Naive B cell (primary cell): ENCODE results near the gene ZNF70. TPM values are rescaled to one million over a fixed set of nuclear protein-coding genes. Genes with fewer than 3 reads are reported as not detected.
A peak's percentile ranks its signal among the peaks of the same experiment; 100 is the strongest.

Experiments
- ATAC-seq, 2 donors: fragments of 150-1000 bp; cut with Tn5 transposase; 2 replicates each; pipeline ENCODE4 v1.10.0; 2021; ENCODE audit warnings: low read depth in 2 of 2, mild to moderate bottlenecking in 2 of 2, moderate library complexity in 2 of 2
- DNase-seq: peaks from one replicate; pipeline ENCODE4 v3.0.0; 2022
- H3K27ac Mint-ChIP-seq, 6 donors: one replicate each; pipeline ENCODE4 v1.8.0; 2020 to 2022; ENCODE audit warnings: mild to moderate bottlenecking in 6 of 6, mixed read lengths in 6 of 6, moderate library complexity in 5 of 6, inconsistent platforms in 2 of 6
- H3K27me3 Mint-ChIP-seq, 3 donors: one replicate each; pipeline ENCODE4 v1.8.0; 2021 to 2022; ENCODE audit warnings: mixed read lengths in 3 of 3, mild to moderate bottlenecking in 1 of 3
- H3K36me3 Mint-ChIP-seq, 2 donors: one replicate each; pipeline ENCODE4 v1.8.0; 2020 to 2022; ENCODE audit warnings: mixed read lengths in 2 of 2, inconsistent platforms in 1 of 2, mild to moderate bottlenecking in 1 of 2
- H3K4me1 Mint-ChIP-seq, 3 donors: one replicate each; pipeline ENCODE4 v1.8.0; 2020 to 2022; ENCODE audit warnings: mixed read lengths in 3 of 3, inconsistent platforms in 1 of 3, mild to moderate bottlenecking in 1 of 3, moderate library complexity in 1 of 3
- H3K4me3 Mint-ChIP-seq, 8 donors: one replicate each; pipeline ENCODE4 v1.8.0; 2020 to 2022; ENCODE audit warnings: mild to moderate bottlenecking in 8 of 8, mixed read lengths in 8 of 8, moderate library complexity in 8 of 8, inconsistent platforms in 2 of 8
- H3K9me3 Mint-ChIP-seq, 7 donors: one replicate each; pipeline ENCODE4 v1.8.0; 2020 to 2022; ENCODE audit warnings: mixed read lengths in 7 of 7, mild to moderate bottlenecking in 5 of 7, inconsistent platforms in 2 of 7, moderate library complexity in 1 of 7
- polyA plus RNA-seq, 6 donors: library from polyadenylated mRNA; unstranded; fragments of 300-500 nt; fragmentation: Illumina TruSeq; gene quantifications; one replicate each; pipeline ENCODE4 v1.2.3, GENCODE V29; 2021; ENCODE audit warnings: low read depth in 6 of 6

Gene ZNF70
- polyA plus RNA-seq: 1 to 10 TPM in 1 of 6 donors, under 1 TPM in 4, not detected in 1; 0.22 to 1.0 (median 0.47) TPM

DNA sequence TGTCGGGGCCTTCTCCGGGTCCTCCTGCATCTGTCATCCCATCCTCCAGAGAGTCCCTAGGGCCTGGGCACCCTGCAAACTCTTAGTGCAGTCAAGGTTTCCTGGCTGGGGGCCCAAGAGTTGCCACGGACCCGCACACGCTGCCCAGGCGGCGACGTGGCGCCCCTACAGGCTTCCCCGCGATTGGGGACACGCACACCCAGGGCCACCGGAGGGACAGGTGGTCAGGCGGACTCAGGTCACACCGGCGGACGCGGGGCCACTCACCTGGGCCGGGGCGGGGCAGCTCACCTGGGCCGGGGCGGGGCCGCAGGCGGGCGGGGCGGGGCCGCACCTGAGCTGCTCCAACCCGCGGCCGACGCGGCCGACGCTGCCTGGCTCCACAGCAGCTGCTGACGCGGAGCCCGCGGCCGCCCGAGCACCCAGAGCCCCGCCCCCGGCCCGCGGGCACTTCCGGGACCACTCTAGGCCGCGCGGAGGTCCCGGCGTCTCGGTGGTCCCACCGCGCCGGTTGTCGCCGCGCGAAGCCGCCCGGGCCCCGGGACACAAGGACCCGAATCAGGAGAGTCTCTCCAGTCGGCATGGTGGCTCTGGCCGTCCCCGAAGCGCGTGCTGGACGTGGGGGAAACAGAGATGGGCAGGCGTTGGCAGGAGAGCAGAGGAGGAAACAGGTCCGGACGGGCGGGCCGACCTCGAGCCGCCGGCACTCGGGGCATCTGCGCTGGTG, at the start of gene ZNF70:
Gene ZNF70, minus strand, starts transcription at position 399 of the 727 bp plus-strand sequence. CDS start 5,972 bp downstream, outside the sequence.
- H3K36me3 Mint-ChIP-seq: no peaks in the 10 kb centered on the region
- H3K4me1 Mint-ChIP-seq: peaks cover 50 to 68% (median 60%) of the 10 kb centered on the region in 3 donors
- H3K9me3 Mint-ChIP-seq: no peaks in the 10 kb centered on the region
- peak within 1 kb of the TSS; percentile 91 to 99 (median 97) for H3K4me3 Mint-ChIP-seq
- peak within 1 kb of the TSS; percentile 99 to 100 (median 100) for H3K27ac Mint-ChIP-seq
- DNase-seq (peak; percentile 86), ATAC-seq (peak; percentile 56 to 62)
- no peaks in the 10 kb centered on the region for H3K27me3 Mint-ChIP-seq

DNA sequence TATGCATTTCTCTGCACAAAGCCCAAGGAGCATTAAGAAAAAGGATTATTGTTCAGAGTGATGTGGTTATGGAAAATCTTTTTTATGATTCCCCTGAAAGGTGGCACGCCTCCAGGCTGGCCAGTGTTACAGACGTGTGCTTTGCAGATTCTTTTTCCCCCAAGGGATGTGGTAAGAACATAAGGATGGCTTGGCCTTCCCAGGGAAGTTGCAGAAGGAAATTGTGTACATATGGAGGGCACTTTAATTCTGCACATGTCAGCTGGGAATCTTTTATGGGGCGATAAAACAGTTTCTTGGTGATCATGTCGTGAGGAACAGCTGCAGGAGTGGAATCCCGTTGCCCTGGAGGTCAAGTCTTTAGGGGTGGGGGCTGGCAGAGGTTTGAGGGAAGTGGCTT, 45.5 kb upstream of the ZNF70 start:
- Mint-ChIP-seq H3K4me3 (no peak overlapping the region), H3K36me3 (peaks cover 22 to 32% of the 10 kb centered on the region in 2 donors), H3K4me1 (peaks cover 29 to 38% (median 29%) of the 10 kb centered on the region in 3 donors), H3K27ac (peak overlapping the region in 4 of 6 donors; percentile 6 to 46 (median 28)), H3K27me3 (no peaks in the 10 kb centered on the region), H3K9me3 (peaks cover 0 to 3% (median 0%) of the 10 kb centered on the region in 7 donors)
- DNase-seq: no peak
- no peak for ATAC-seq

DNA sequence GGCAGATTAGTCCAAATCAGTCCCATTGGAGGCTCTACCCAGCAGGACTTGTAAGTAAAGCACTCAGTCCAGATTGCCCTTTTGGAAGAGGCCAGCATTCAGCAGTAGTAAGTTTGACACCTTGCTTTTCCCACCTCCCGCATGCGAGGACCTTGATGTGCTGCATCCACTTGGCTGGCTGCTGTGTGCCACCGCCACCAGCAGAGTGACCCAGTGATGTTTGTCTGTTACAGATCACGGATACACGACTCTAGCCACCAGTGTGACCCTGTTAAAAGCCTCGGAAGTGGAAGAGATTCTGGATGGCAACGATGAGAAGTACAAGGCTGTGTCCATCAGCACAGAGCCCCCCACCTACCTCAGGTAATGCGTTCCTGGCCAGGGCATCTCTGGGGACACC, 42.4 kb upstream of the ZNF70 start:
- Mint-ChIP-seq H3K27ac (peak overlapping the region in 2 of 6 donors; percentile 36 to 75), H3K27me3 (no peaks in the 10 kb centered on the region), H3K4me3 (peak overlapping the region in 2 of 8 donors; percentile 29 to 57), H3K9me3 (no peaks in the 10 kb centered on the region), H3K36me3 (peaks cover 20 to 21% of the 10 kb centered on the region in 2 donors), H3K4me1 (peaks cover 13 to 30% (median 22%) of the 10 kb centered on the region in 3 donors)
- no peak for ATAC-seq
- DNase-seq: no peak

DNA sequence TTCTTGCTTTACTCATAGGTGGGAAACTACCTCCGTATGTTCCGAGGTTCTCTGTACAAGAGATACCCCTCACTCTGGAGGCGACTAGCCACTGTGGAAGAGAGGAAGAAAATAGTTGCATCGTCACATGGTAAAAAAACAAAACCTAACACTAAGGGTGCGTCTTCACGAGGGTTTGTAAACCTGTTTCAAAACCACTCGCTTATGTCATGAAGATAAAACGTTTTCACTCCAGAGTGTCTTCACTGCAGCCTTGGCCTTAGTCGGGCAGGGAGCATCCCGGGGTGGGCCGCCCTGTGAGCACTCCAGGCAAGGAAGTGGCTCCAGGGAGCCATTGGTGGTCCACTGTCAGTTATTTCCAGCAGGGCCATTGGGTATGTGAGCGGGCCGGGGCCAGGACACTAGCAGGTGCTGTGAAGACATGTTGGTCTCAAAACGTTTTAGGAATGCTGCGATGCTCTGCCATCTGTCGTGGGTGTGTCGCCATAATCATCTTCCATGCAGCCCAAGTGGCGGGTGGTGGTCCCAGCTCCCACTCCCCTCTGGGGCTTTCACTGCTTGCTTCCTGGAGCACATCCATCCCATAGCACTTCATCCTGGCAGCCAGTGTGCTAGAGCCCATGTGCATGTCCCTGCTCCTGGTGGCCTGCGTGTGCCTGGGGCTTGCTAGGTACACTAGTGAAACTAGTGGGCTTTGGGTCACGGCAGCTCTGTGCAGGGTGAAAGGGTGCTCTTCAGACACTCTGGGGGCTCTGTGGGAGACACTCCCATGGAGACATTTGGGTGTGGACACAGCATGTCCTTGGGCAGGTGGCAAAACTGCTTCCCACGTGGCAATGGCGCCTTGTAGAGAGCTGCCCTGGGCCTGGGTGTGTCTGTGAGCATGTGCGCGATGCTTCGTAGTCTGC, 41.1 kb upstream of the ZNF70 start:
- H3K4me1 Mint-ChIP-seq: peaks cover 13 to 36% (median 22%) of the 10 kb centered on the region in 3 donors
- DNase-seq: no peak
- no peak for ATAC-seq
- peak overlapping the region in 3 of 6 donors; percentile 29 to 92 (median 36) for H3K27ac Mint-ChIP-seq
- no peaks in the 10 kb centered on the region for H3K9me3 Mint-ChIP-seq
- H3K4me3 Mint-ChIP-seq: peak overlapping the region in 1 of 8 donors; percentile 15
- no peaks in the 10 kb centered on the region for H3K27me3 Mint-ChIP-seq
- H3K36me3 Mint-ChIP-seq: peaks cover 20 to 21% of the 10 kb centered on the region in 2 donors

GRCh38 chr22:23790819-23791737, 40.2 kb upstream of the ZNF70 start:
- Mint-ChIP-seq H3K4me1 (peaks cover 13 to 42% (median 25%) of the 10 kb centered on the region in 3 donors), H3K27me3 (no peaks in the 10 kb centered on the region), H3K27ac (no peak overlapping the region), H3K9me3 (no peaks in the 10 kb centered on the region), H3K4me3 (no peak overlapping the region), H3K36me3 (peaks cover 12 to 14% of the 10 kb centered on the region in 2 donors)
- no peak for DNase-seq
- ATAC-seq: no peak

DNA sequence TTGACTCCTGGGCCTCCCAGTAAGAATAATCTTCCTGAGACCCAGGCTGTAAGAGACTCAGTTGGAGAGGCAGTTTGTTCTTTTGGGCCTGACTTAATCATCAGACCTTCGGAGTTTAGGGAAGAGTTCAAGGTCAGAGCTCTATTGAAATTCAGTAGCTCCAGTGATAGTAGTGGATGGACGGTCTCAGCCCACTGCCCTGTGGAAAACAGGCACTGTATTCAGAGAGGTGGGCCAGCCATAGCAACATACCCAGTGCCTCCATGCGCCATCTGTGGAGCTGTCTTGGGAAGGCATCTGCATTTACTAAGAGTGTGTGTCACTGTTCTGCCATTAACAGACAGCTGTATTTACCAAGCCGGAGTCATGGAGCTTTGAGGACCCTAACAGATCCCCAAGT, 38.7 kb upstream of the ZNF70 start:
- H3K9me3 Mint-ChIP-seq: no peaks in the 10 kb centered on the region

GRCh38 chr22:23789121-23789520, 38.2 kb upstream of the ZNF70 start:
- Mint-ChIP-seq H3K36me3 (peaks cover 12% of the 10 kb centered on the region in 2 donors), H3K4me1 (peaks cover 19 to 50% (median 29%) of the 10 kb centered on the region in 3 donors), H3K27ac (peak overlapping the region in 2 of 6 donors; percentile 38 to 69), H3K4me3 (peak overlapping the region; percentile 19 to 95 (median 66)), H3K9me3 (no peaks in the 10 kb centered on the region), H3K27me3 (no peaks in the 10 kb centered on the region)
- ATAC-seq: no peak
- no peak for DNase-seq

More for the DNA sequence above, 38.7 kb upstream of the ZNF70 start:
- Mint-ChIP-seq H3K4me1 (peaks cover 14 to 45% (median 25%) of the 10 kb centered on the region in 3 donors), H3K27ac (peak overlapping the region in 3 of 6 donors; percentile 32 to 89 (median 69)), H3K27me3 (no peaks in the 10 kb centered on the region), H3K36me3 (peaks cover 12% of the 10 kb centered on the region in 2 donors), H3K4me3 (peak overlapping the region; percentile 19 to 95 (median 48))
- DNase-seq (no peak), ATAC-seq (no peak)

DNA sequence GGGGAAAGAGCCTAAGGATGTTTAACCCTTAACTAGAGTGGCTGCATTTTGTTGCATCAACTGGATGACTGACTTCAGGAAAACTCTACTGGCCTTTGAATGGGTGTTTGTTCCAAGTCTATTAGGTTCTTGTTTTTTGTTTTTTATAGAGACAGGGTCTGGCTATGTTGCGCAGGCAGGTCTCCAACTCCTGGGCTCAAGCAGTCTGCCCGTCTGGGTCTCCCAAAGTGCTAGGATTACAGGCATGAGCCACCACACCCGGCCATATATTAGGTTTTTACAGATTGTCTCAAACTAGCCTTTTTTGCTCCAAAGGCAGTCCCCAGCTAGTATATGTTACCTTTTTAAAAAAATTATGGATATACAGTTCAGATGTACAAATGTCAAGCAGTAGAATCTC, 37.0 kb upstream of the ZNF70 start:
- Mint-ChIP-seq H3K4me1 (peaks cover 20 to 52% (median 24%) of the 10 kb centered on the region in 3 donors), H3K27me3 (no peaks in the 10 kb centered on the region), H3K9me3 (no peaks in the 10 kb centered on the region), H3K4me3 (peak overlapping the region; percentile 83 to 96 (median 93)), H3K27ac (peak overlapping the region in 5 of 6 donors; percentile 85 to 98 (median 95)), H3K36me3 (peaks cover 6% of the 10 kb centered on the region in 2 donors)
- DNase-seq (no peak), ATAC-seq (no peak)

GRCh38 chr22:23787600-23787896, 36.6 kb upstream of the ZNF70 start:
- no peak for ATAC-seq

GRCh38 chr22:23786752-23787599, 36.1 kb upstream of the ZNF70 start, which contains the start of gene SMARCB1:
SMARCB1 (plus strand) TSS chr22:23786966; CDS start chr22:23787170, 204 bp downstream.
- Mint-ChIP-seq H3K4me3 (peak within 1 kb of the TSS; percentile 83 to 96 (median 93)), H3K27me3 (no peaks in the 10 kb centered on the region), H3K9me3 (no peaks in the 10 kb centered on the region), H3K27ac (peak within 1 kb of the TSS; percentile 85 to 98 (median 94)), H3K4me1 (peaks cover 18 to 52% (median 20%) of the 10 kb centered on the region in 3 donors), H3K36me3 (peaks cover 0 to 4% of the 10 kb centered on the region in 2 donors)
- peak; percentile 87 for DNase-seq
- ATAC-seq: peak; percentile 75 to 78

More at GRCh38 chr22:23787600-23787896, 36.6 kb upstream of the ZNF70 start:
- H3K36me3 Mint-ChIP-seq: peaks cover 3 to 4% of the 10 kb centered on the region in 2 donors
- peak overlapping the region; percentile 83 to 96 (median 93) for H3K4me3 Mint-ChIP-seq
- H3K27me3 Mint-ChIP-seq: no peaks in the 10 kb centered on the region
- peak overlapping the region; percentile 85 to 98 (median 94) for H3K27ac Mint-ChIP-seq
- no peaks in the 10 kb centered on the region for H3K9me3 Mint-ChIP-seq
- DNase-seq: no peak
- H3K4me1 Mint-ChIP-seq: peaks cover 20 to 52% (median 21%) of the 10 kb centered on the region in 3 donors

DNA sequence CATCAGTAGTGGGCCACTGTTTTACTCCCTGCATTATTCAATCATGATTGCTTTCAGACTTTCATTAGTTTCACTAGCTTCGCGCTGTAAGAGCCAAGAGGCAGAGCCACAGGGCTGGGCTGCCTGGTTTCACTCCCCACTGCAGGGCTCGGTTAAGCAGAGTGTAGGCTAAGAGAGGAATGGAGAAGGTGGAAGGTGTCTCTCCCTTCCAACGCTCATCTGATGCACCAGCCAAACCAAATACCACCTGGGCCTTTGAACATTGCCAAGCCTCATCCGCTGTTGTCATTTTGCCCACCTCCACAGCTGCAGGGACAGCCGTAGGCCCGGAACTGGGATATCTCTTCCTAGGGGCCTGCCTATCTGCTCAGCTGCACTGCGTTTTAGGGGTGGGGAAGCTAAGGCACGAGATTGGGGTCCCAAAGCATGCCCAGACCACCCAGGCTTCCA, 35.4 kb upstream of the ZNF70 start:
- Mint-ChIP-seq H3K27me3 (no peaks in the 10 kb centered on the region), H3K36me3 (peaks cover 0 to 4% of the 10 kb centered on the region in 2 donors), H3K9me3 (no peaks in the 10 kb centered on the region), H3K4me3 (peak overlapping the region; percentile 83 to 96 (median 93)), H3K27ac (peak overlapping the region; percentile 64 to 96 (median 89)), H3K4me1 (peaks cover 17 to 50% (median 20%) of the 10 kb centered on the region in 3 donors)
- no peak for DNase-seq
- ATAC-seq: no peak
